Spleen (tissue), 11 donors: ENCODE measurements around the gene GRXCR1. TPM values are rescaled to one million over a fixed set of nuclear protein-coding genes. Genes with fewer than 3 reads are reported as not detected.

ENCODE experiments used
- DNase-seq: peaks from one replicate; pipeline ENCODE4 v3.0.0-alpha.2; 2020
- H3K27ac ChIP-seq, 8 donors: fragments of 200-600 bp; sonication (generic) in 7 of 8; 1 replicate in 4 of 8; 2 replicates in 4 of 8; pipeline versions ENCODE4 v1.5.0 to v1.8.0; 2016 to 2021; ENCODE audit warnings: inconsistent platforms in 4 of 8, mild to moderate bottlenecking in 4 of 8, moderate library complexity in 1 of 8
- H3K27me3 ChIP-seq, 7 donors: fragments of 200-600 bp; sonication (generic) in 6 of 7; replicated peaks in 1 of 7; 1 replicate in 4 of 7; 2 replicates in 3 of 7; pipeline versions ENCODE4 v1.5.0 to v1.8.0; 2016 to 2021; ENCODE audit warnings: inconsistent platforms in 3 of 7, mild to moderate bottlenecking in 1 of 7
- H3K36me3 ChIP-seq, 6 donors: fragments of 200-600 bp; sonication (generic) in 5 of 6; 1 replicate in 4 of 6; 2 replicates in 2 of 6; pipeline versions ENCODE4 v1.5.0 to v1.8.0; 2016 to 2021; ENCODE audit warnings: inconsistent platforms in 2 of 6
- H3K4me1 ChIP-seq, 6 donors: fragments of 200-600 bp; sonication (generic) in 5 of 6; 1 replicate in 3 of 6; 2 replicates in 3 of 6; pipeline versions ENCODE4 v1.5.0 to v1.8.0; 2016 to 2021; ENCODE audit warnings: inconsistent platforms in 3 of 6
- H3K4me3 ChIP-seq, 8 donors: fragments of 200-600 bp; sonication (generic) in 7 of 8; 1 replicate in 4 of 8; 2 replicates in 4 of 8; pipeline versions ENCODE4 v1.5.0 to v1.8.0; 2016 to 2021; ENCODE audit warnings: inconsistent platforms in 4 of 8, mild to moderate bottlenecking in 4 of 8, moderate library complexity in 2 of 8
- H3K9me3 ChIP-seq, 8 donors: fragments of 200-600 bp; sonication (generic) in 7 of 8; 1 replicate in 4 of 8; 2 replicates in 4 of 8; pipeline versions ENCODE4 v1.5.0 to v1.8.0; 2016 to 2021; ENCODE audit warnings: inconsistent platforms in 4 of 8
- POLR2A ChIP-seq, 3 donors: fragments of 450-650 bp; IDR thresholded peaks; one replicate each; pipeline ENCODE4 v1.5.1; 2017; ENCODE audit warnings: antibody characterized with exemption in 3 of 3, mild to moderate bottlenecking in 1 of 3
- POLR2AphosphoS5 ChIP-seq, 3 donors: sonication (generic); formaldehyde crosslinking; IDR thresholded peaks; one replicate each; pipeline ENCODE4 v1.5.1; 2017; ENCODE audit warnings: antibody characterized with exemption in 3 of 3
- WGBS, 5 donors: extraction: QIAGEN DNeasy Blood & Tissue Kit in 3 of 5; methylation state at CpG; one replicate each; pipeline versions ENCODE4 v1.1.5 to v1.1.7; 2013 to 2018; 5-methylcytosine and 5-hydroxymethylcytosine counted together
- intact Hi-C: fragments of 100-400 bp; cut with DNase I; formaldehyde crosslinking; loops from one replicate; pipeline ENCODE4 v1.15.0; 2023; ENCODE audit warnings: low total_unique reads
- polyA plus RNA-seq, 3 donors: library from polyadenylated mRNA; stranded (reverse); fragments of 200-250 nt; gene quantifications; one replicate each; pipeline ENCODE4 v1.2.1, GENCODE V29; 2013
- total RNA-seq, 7 donors: library from RNA; depleted of rRNA in 3 of 7; stranded (reverse); fragments of >200 nt in 3 of 7; fragmentation: NEBNext Ultra II Directional in 4 of 7; extraction: Animal tissue kit (Norgen Biotek cat#: 25700) in 4 of 7; gene quantifications; one replicate each; pipeline versions ENCODE4 v1.1.0 to v1.2.1, GENCODE V29; 2016 to 2021
- TF ChIP-seq, protein P1 (sequence below), 11 experiments: fragments of 200-600 bp in 7 of 11; fragments of 450-650 bp in 4 of 11; sonication (generic) in 4 of 11; IDR thresholded peaks in 8 of 11; conservative IDR thresholded peaks in 3 of 11; 1 replicate in 7 of 11; 2 replicates in 4 of 11; pipeline versions ENCODE4 v1.4.0 to v1.8.0; 2016 to 2021; ENCODE audit warnings: antibody characterized with exemption in 11 of 11, inconsistent platforms in 4 of 11, mild to moderate bottlenecking in 1 of 11
- donor health status: healthy with polysubstance abuse.
- donor health status: DM: no; HTN: no; CAD: no; lungs with moderate emphysema.
- donor health status: DM: no; HTN: no; CAD: no.
- donor health status: Bipolar disorder and iron deficiency.
- donor health status: healthy.
- donor health status: DM: no; HTN: no; CAD: no.
- donor health status: DM: yes; HTN: yes; CAD: no.

Gene GRXCR1
- total and polyA plus RNA-seq, 10 donors, result not detected

DNA sequence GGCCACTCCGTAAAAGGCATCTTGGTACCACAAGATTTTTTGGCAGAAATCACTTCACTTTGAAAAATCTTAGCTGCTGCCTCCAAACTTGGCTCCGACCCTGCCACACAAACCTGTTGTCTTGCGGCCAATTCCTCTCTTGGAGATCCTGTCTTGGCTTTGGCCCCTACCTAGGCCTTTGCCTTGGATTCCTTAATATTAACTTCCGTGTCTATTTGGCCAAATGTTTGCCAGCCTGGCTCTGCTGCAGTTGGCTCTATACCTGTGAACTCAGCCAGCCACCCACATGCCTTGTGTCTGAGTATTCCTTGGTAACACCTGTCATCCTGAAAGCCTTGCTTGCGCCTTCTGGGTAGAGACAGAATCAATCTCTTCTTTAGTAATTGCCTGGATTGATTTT, 12.5 kb downstream of the GRXCR1 start:
- H3K4me1 ChIP-seq, result no peaks in the 10 kb centered on the region
- 87 to 93% (median 90%) methylated on average over 5 of the region's 5 CpGs for WGBS, 5 donors
- no peak overlapping the region for H3K4me3 ChIP-seq
- intact Hi-C loops, result no loop called here
- H3K9me3 ChIP-seq, result peaks cover 0 to 6% (median 0%) of the 10 kb centered on the region in 8 donors
- H3K27ac ChIP-seq, result no peak overlapping the region
- no peaks in the 10 kb centered on the region for H3K27me3 ChIP-seq
- DNase-seq, result no peak
- TF ChIP-seq POLR2A (IDR thresholded peaks at IDR 0.05), result no peak
- TF ChIP-seq, protein P1, sequence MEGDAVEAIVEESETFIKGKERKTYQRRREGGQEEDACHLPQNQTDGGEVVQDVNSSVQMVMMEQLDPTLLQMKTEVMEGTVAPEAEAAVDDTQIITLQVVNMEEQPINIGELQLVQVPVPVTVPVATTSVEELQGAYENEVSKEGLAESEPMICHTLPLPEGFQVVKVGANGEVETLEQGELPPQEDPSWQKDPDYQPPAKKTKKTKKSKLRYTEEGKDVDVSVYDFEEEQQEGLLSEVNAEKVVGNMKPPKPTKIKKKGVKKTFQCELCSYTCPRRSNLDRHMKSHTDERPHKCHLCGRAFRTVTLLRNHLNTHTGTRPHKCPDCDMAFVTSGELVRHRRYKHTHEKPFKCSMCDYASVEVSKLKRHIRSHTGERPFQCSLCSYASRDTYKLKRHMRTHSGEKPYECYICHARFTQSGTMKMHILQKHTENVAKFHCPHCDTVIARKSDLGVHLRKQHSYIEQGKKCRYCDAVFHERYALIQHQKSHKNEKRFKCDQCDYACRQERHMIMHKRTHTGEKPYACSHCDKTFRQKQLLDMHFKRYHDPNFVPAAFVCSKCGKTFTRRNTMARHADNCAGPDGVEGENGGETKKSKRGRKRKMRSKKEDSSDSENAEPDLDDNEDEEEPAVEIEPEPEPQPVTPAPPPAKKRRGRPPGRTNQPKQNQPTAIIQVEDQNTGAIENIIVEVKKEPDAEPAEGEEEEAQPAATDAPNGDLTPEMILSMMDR (IDR thresholded peaks at IDR 0.05 in 8 of 11, conservative IDR thresholded peaks at IDR 0.05 in 3 of 11), result no peak
- TF ChIP-seq POLR2AphosphoS5 (IDR thresholded peaks at IDR 0.05), result no peak
- H3K36me3 ChIP-seq, result no peaks in the 10 kb centered on the region

DNA sequence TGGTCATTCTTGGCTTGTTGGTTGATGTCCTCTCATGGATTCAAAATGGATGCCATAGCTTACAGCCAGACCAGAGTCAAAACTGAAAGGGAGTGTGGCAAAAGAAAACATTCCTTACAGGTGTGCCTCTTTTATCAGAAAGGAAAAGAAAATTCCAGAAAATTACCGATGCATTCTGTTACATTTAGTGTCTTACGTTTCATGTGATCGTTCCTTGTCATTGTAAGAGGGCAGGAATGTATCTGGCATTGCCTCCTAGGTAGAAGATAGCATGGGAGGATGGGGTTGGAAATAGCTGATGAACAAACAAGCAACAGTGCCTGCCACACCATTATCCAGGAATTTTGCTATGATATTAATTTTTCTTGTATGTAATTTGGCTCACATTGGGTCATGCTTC, 13.1 kb downstream of the GRXCR1 start:
- intact Hi-C loops, result no loop called here
- no peaks in the 10 kb centered on the region for H3K27me3 ChIP-seq
- 94 to 98% (median 96%) methylated on average over 3 of the region's 3 CpGs for WGBS, 5 donors
- DNase-seq, result no peak
- no peaks in the 10 kb centered on the region for H3K4me1 ChIP-seq
- TF ChIP-seq, protein P1 (IDR thresholded peaks at IDR 0.05 in 8 of 11, conservative IDR thresholded peaks at IDR 0.05 in 3 of 11), result no peak
- no peak for TF ChIP-seq POLR2A (IDR thresholded peaks at IDR 0.05)
- no peak for TF ChIP-seq POLR2AphosphoS5 (IDR thresholded peaks at IDR 0.05)
- H3K27ac ChIP-seq, result no peak overlapping the region
- no peak overlapping the region for H3K4me3 ChIP-seq
- no peaks in the 10 kb centered on the region for H3K36me3 ChIP-seq
- peaks cover 0 to 6% (median 0%) of the 10 kb centered on the region in 8 donors for H3K9me3 ChIP-seq

DNA sequence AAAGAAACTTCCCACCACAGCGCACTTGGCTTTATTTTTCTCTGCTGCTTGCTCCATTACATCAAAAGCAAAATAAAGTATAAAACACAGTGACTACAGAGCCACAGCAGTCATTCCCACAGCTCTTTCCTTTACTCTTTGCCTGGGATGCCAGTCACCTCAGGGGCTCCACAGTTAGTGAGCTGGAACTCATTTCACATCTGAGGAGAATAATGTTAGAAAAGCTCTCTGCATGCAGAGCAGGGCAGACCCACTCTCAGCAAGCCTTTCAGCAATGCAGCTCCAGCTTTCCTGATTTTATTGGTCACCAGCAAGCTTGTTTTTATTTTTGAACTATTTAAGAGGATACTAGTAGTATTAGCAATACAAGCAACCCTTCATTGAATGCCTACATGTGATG, 13.8 kb downstream of the GRXCR1 start:
- Histone ChIP-seq H3K27me3 (no peaks in the 10 kb centered on the region), H3K27ac (no peak overlapping the region), H3K36me3 (no peaks in the 10 kb centered on the region), H3K4me3 (no peak overlapping the region), H3K9me3 (peaks cover 0 to under 1% (median 0%) of the 10 kb centered on the region in 8 donors), H3K4me1 (no peaks in the 10 kb centered on the region)
- WGBS, 5 donors, result 91 to 97% (median 91%) methylated on average over 1 of the region's 1 CpG
- intact Hi-C loops, result no loop called here
- TF ChIP-seq POLR2AphosphoS5 (IDR thresholded peaks at IDR 0.05), result no peak
- TF ChIP-seq, protein P1 (IDR thresholded peaks at IDR 0.05 in 8 of 11, conservative IDR thresholded peaks at IDR 0.05 in 3 of 11), result no peak
- TF ChIP-seq POLR2A (IDR thresholded peaks at IDR 0.05), result no peak
- DNase-seq, result no peak

DNA sequence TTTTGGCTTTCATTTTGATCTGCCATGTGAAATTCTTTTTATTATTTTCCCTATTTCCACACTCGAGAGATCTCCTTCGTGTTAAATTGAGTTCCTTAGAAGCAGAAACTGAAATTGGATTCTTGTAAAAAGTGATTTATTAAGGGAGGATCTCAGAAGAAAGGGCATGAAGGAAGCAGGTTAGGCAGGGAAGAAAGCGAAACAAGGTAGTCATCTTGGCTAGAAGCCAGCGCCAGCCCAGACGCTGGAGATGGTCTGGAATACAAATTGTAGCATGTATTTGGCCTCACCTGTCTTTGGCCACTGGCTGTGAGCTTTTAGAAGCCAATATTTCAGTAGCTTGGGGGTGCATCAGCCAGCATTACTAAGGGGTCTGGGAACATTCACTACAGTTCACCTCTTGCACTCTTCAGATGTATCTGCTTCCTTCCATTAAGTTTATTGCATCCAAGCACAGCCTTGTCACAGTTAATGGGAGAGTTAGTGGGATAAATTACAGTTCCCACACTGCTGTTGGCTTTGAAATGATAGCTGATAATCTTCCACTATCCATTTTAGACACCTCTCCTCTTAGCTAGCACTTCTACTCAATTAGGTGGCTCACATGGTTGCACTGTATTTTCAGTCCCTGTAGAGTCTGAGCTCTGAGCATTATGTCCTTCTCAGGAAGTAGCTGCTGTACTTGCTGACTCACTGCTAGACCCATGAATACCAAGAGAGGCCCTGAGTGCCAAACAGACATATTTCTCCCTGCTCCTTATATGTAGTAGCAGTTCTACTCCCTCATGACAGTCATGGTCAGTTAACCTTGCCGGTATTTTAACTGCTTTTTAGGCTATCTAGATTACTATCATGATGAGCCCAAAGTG, 14.6 kb downstream of the GRXCR1 start:
- 56 to 64% (median 60%) methylated on average over 6 of the region's 6 CpGs for WGBS, 5 donors
- Histone ChIP-seq H3K27ac (no peak overlapping the region), H3K27me3 (no peaks in the 10 kb centered on the region), H3K9me3 (no peaks in the 10 kb centered on the region), H3K36me3 (no peaks in the 10 kb centered on the region), H3K4me3 (no peak overlapping the region), H3K4me1 (no peaks in the 10 kb centered on the region)
- TF ChIP-seq, protein P1 (IDR thresholded peaks at IDR 0.05 in 8 of 11, conservative IDR thresholded peaks at IDR 0.05 in 3 of 11), result no peak
- TF ChIP-seq POLR2AphosphoS5 (IDR thresholded peaks at IDR 0.05), result no peak
- no peak for TF ChIP-seq POLR2A (IDR thresholded peaks at IDR 0.05)
- DNase-seq, result no peak
- intact Hi-C loops, result no loop called here
